ENCODE data around the gene ADGRV1.

- no peak for TF ChIP-seq POLR2AphosphoS5 (IDR thresholded peaks at IDR 0.05; ENCODE audit: borderline replicate concordance, low read depth, low read length)
- TF ChIP-seq FOXP2 (optimal IDR thresholded peaks at IDR 0.05; ENCODE audit: control extremely low read depth, extremely low read length, insufficient read depth) = no peak
- TF ChIP-seq EZH2 (IDR thresholded peaks at IDR 0.05) = no peak
Observed at GRCh38 chr5:90899014-90899604, 340.5 kb downstream of the ADGRV1 start.

All from SK-N-MC (cell line).